Prostate gland (tissue), 2 donors: ENCODE measurements around the gene MYOZ2.

ENCODE experiments used
- POLR2A ChIP-seq: fragments of 450-650 bp; IDR thresholded peaks from one replicate; pipeline ENCODE4 v1.6.1; 2016; ENCODE audit warnings: antibody characterized with exemption, mild to moderate bottlenecking
- POLR2AphosphoS5 ChIP-seq: sonication (generic); formaldehyde crosslinking; IDR thresholded peaks from one replicate; pipeline ENCODE4 v1.6.1; 2017; ENCODE audit warnings: antibody characterized with exemption
- TF ChIP-seq, protein P1 (sequence below), 4 experiments: fragments of 200-600 bp in 2 of 4; fragments of 450-650 bp in 2 of 4; sonication (generic) in 2 of 4; IDR thresholded peaks; 1 replicate in 3 of 4; 2 replicates in 1 of 4; pipeline ENCODE4 v1.5.1; 2016 to 2019; ENCODE audit warnings: antibody characterized with exemption in 4 of 4, mild to moderate bottlenecking in 2 of 4, moderate library complexity in 2 of 4

DNA sequence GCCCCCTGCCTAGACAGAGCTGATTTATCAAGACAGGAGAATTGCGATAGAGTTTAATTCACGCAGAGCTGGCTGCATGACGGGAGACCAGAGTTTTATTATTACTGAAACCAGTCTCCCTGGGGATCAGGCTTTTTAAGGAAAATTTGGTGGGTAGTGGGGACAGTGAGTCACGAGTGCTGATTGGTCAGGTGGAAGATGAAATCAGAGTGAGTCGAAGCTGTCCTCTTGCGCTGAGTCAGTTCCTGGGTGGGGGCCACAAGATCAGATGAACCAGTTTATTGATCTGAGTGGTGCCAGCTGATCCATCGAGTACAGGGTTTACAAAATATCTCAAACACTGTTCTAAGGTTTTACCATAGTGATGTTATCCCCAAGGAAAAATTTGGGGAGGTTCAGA lies 36.6 kb downstream of the MYOZ2 start:
- TF ChIP-seq, protein P1, sequence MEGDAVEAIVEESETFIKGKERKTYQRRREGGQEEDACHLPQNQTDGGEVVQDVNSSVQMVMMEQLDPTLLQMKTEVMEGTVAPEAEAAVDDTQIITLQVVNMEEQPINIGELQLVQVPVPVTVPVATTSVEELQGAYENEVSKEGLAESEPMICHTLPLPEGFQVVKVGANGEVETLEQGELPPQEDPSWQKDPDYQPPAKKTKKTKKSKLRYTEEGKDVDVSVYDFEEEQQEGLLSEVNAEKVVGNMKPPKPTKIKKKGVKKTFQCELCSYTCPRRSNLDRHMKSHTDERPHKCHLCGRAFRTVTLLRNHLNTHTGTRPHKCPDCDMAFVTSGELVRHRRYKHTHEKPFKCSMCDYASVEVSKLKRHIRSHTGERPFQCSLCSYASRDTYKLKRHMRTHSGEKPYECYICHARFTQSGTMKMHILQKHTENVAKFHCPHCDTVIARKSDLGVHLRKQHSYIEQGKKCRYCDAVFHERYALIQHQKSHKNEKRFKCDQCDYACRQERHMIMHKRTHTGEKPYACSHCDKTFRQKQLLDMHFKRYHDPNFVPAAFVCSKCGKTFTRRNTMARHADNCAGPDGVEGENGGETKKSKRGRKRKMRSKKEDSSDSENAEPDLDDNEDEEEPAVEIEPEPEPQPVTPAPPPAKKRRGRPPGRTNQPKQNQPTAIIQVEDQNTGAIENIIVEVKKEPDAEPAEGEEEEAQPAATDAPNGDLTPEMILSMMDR (IDR thresholded peaks at IDR 0.05): no peak
- TF ChIP-seq POLR2A (no peak), POLR2AphosphoS5 (no peak)
